GM19025 (cell line): ENCODE results near the gene SLC25A48.

Experiments
- ATAC-seq: cut with Tn5 transposase; IDR thresholded peaks from one replicate; pipeline ENCODE4 v1.9.1; 2021; ENCODE audit warnings: mild to moderate bottlenecking, low read depth, moderate library complexity; ENCODE audit not compliant: unreplicated experiment

The SLC25A48 gene

GRCh38 chr5:135913713-135914626, 79.5 kb downstream of the SLC25A48 start:
- no peak for ATAC-seq

GRCh38 chr5:135915466-135916001, 81.1 kb downstream of the SLC25A48 start:
- ATAC-seq, result no peak

GRCh38 chr5:135916638-135917263, 82.3 kb downstream of the SLC25A48 start:
- ATAC-seq, result no peak

- ATAC-seq, result no peak
Observed at GRCh38 chr5:135920199-135920598, 85.7 kb downstream of the SLC25A48 start.

- no peak for ATAC-seq
Observed at GRCh38 chr5:135921388-135921787, 86.9 kb downstream of the SLC25A48 start.

GRCh38 chr5:135930029-135930948, 95.8 kb downstream of the SLC25A48 start:
- ATAC-seq, result no peak

- no peak for ATAC-seq
Observed at GRCh38 chr5:135930949-135931295, 96.5 kb downstream of the SLC25A48 start.

GRCh38 chr5:135934939-135935338, 100.5 kb downstream of the SLC25A48 start:
- ATAC-seq, result no peak

- ATAC-seq, result no peak
Observed at GRCh38 chr5:135937245-135937911, 102.9 kb downstream of the SLC25A48 start.
